H54 (cell line): Measurements from ENCODE around the gene TLK2.
"Not testable (repeated sequence)": the region's sequence is repeated elsewhere in the genome, so short reads cannot be mapped to it uniquely, and the experiment has no call there.

Experiments used
- DNase-seq: peaks from one replicate; pipeline ENCODE4 v3.0.0; 2011; ENCODE audit warnings: low spot score, mixed read lengths; ENCODE audit not compliant: insufficient read length
- FAIRE-seq: peaks from 3 replicates; lab custom pipeline; 2011; peaks lifted over from hg19 to GRCh38; lab: Jason Lieb, UNC
- POLR2A ChIP-seq: IDR thresholded peaks from 2 replicates; pipeline ENCODE4 v1.6.1; 2011; ENCODE audit warnings: low read depth, mild to moderate bottlenecking, low read length

TLK2 gene

GRCh38 chr17:62541073-62541472 lies 62.4 kb downstream of the TLK2 start:
- not testable (repeated sequence) for FAIRE-seq, DNase-seq

GRCh38 chr17:62543278-62543775 lies 64.7 kb downstream of the TLK2 start:
- DNase-seq: not testable (repeated sequence)
- peak; percentile 52 for FAIRE-seq

- not testable (repeated sequence) for DNase-seq, FAIRE-seq
Observed at GRCh38 chr17:62546066-62546465, 67.4 kb downstream of the TLK2 start.

- not testable (repeated sequence) for DNase-seq
- FAIRE-seq: peak; percentile 99
Observed at GRCh38 chr17:62552851-62553659, 74.4 kb downstream of the TLK2 start.

GRCh38 chr17:62557532-62557931 lies 78.9 kb downstream of the TLK2 start:
- not testable (repeated sequence) for DNase-seq
- FAIRE-seq: peak; percentile 50

- DNase-seq, FAIRE-seq: not testable (repeated sequence)
Observed at GRCh38 chr17:62558941-62559340, 80.3 kb downstream of the TLK2 start.

GRCh38 chr17:62560971-62561370 lies 82.3 kb downstream of the TLK2 start:
- FAIRE-seq, DNase-seq: not testable (repeated sequence)

- FAIRE-seq: peak; percentile 71
- no peak for DNase-seq
- no peak for TF ChIP-seq POLR2A
Observed at GRCh38 chr17:62562656-62563055, 84.0 kb downstream of the TLK2 start.

GRCh38 chr17:62565817-62566216 lies 87.2 kb downstream of the TLK2 start:
- TF ChIP-seq POLR2A: no peak
- FAIRE-seq (peak; percentile 98), DNase-seq (peak; percentile 61)

GRCh38 chr17:62566996-62567578 lies 88.5 kb downstream of the TLK2 start:
- no peak for TF ChIP-seq POLR2A
- DNase-seq (no peak), FAIRE-seq (no peak)

- TF ChIP-seq POLR2A: no peak
- FAIRE-seq: no peak
- DNase-seq: no peak
Observed at GRCh38 chr17:62572488-62572887, 93.9 kb downstream of the TLK2 start.

- DNase-seq (no peak), FAIRE-seq (peak; percentile 92)
- no peak for TF ChIP-seq POLR2A
Observed at GRCh38 chr17:62572888-62573401, 94.3 kb downstream of the TLK2 start.

GRCh38 chr17:62573480-62574117 lies 95.0 kb downstream of the TLK2 start:
- no peak for TF ChIP-seq POLR2A
- no peak for DNase-seq
- peak; percentile 64 for FAIRE-seq

- peak; percentile 11 for FAIRE-seq
- no peak for DNase-seq
- TF ChIP-seq POLR2A: no peak
Observed at GRCh38 chr17:62576382-62576781, 97.8 kb downstream of the TLK2 start.
